H9 (cell line): Measurements from ENCODE around the gene NQO1. TPM values are rescaled to one million over a fixed set of nuclear protein-coding genes. Genes with fewer than 3 reads are reported as not detected.
A peak's percentile ranks its signal among the peaks of the same experiment; 100 is the strongest.

ENCODE experiments used
- DNase-seq: peaks from one replicate; pipeline ENCODE4 v3.0.0-alpha.2; 2017
- H2AFZ ChIP-seq: one replicate; pipeline ENCODE4 v1.6.1; 2013; ENCODE audit warnings: mild to moderate bottlenecking, low read length, control low read depth, moderate library complexity
- H2AK5ac ChIP-seq: 2 replicates; pipeline ENCODE4 v1.6.1; 2013; ENCODE audit warnings: low read length, control low read depth, mixed read lengths; ENCODE audit not compliant: insufficient read length
- H2BK120ac ChIP-seq: one replicate; pipeline ENCODE4 v1.6.1; 2013; ENCODE audit warnings: low read depth, mild to moderate bottlenecking, low read length, control low read depth, inconsistent platforms; ENCODE audit not compliant: poor library complexity, severe bottlenecking
- H2BK12ac ChIP-seq: 2 replicates; pipeline ENCODE4 v1.6.1; 2013; ENCODE audit warnings: low read length, control low read depth, mixed read lengths, low read depth; ENCODE audit not compliant: insufficient read length
- H2BK15ac ChIP-seq: 2 replicates; pipeline ENCODE4 v1.6.1; 2013; ENCODE audit warnings: low read depth, low read length, control low read depth
- H2BK20ac ChIP-seq: one replicate; pipeline ENCODE4 v1.6.1; 2013; ENCODE audit warnings: low read depth, mild to moderate bottlenecking, low read length, control low read depth, inconsistent platforms; ENCODE audit not compliant: poor library complexity, severe bottlenecking
- H2BK5ac ChIP-seq: 2 replicates; pipeline ENCODE4 v1.6.1; 2013; ENCODE audit warnings: low read length, control low read depth, mixed read lengths; ENCODE audit not compliant: insufficient read length
- H3K14ac ChIP-seq: 2 replicates; pipeline ENCODE4 v1.6.1; 2013; ENCODE audit warnings: low read length, control low read depth; ENCODE audit not compliant: insufficient read depth
- H3K18ac ChIP-seq: 2 replicates; pipeline ENCODE4 v1.6.1; 2013; ENCODE audit warnings: low read depth, mild to moderate bottlenecking, mixed read lengths, low read length, control low read depth; ENCODE audit not compliant: insufficient read length
- H3K23ac ChIP-seq: 2 replicates; pipeline ENCODE4 v1.6.1; 2013; ENCODE audit warnings: low read length, control low read depth, mixed read lengths, low read depth; ENCODE audit not compliant: insufficient read length
- H3K23me2 ChIP-seq: 2 replicates; pipeline ENCODE4 v1.6.1; 2013; ENCODE audit warnings: low read depth, mild to moderate bottlenecking, mixed read lengths, low read length, control low read depth; ENCODE audit not compliant: insufficient read length, poor library complexity, severe bottlenecking
- H3K27ac ChIP-seq: 2 replicates; pipeline ENCODE4 v1.5.1; 2013; ENCODE audit warnings: low read length, control low read depth, mixed read lengths, low read depth; ENCODE audit not compliant: insufficient read length
- H3K27me3 ChIP-seq: 2 replicates; pipeline ENCODE4 v1.6.1; 2013; ENCODE audit warnings: low read length, control low read depth, inconsistent platforms; ENCODE audit not compliant: insufficient read depth
- H3K4ac ChIP-seq: 2 replicates; pipeline ENCODE4 v1.6.1; 2013; ENCODE audit warnings: low read depth, mild to moderate bottlenecking, control low read depth, inconsistent platforms, low read length, moderate library complexity
- H3K4me1 ChIP-seq: 2 replicates; pipeline ENCODE4 v1.6.1; 2013; ENCODE audit warnings: low read length, control low read depth, inconsistent platforms; ENCODE audit not compliant: insufficient read depth
- H3K4me2 ChIP-seq: 2 replicates; pipeline ENCODE4 v1.6.1; 2013; ENCODE audit warnings: low read length, control low read depth, mixed read lengths; ENCODE audit not compliant: insufficient read length, insufficient read depth
- H3K56ac ChIP-seq: 2 replicates; pipeline ENCODE4 v1.6.1; 2013; ENCODE audit warnings: low read depth, mild to moderate bottlenecking, mixed read lengths, low read length, control low read depth; ENCODE audit not compliant: insufficient read length
- H3K79me1 ChIP-seq: 2 replicates; pipeline ENCODE4 v1.6.1; 2013; ENCODE audit warnings: low read depth, mild to moderate bottlenecking, moderate library complexity, low read length, control low read depth, inconsistent platforms; ENCODE audit not compliant: insufficient read depth, poor library complexity, severe bottlenecking
- H3K79me2 ChIP-seq: 2 replicates; pipeline ENCODE4 v1.6.1; 2013; ENCODE audit warnings: low read length, control low read depth, inconsistent platforms; ENCODE audit not compliant: insufficient read depth
- H3K9ac ChIP-seq: 2 replicates; pipeline ENCODE4 v1.6.1; 2013; ENCODE audit warnings: low read length, control low read depth, mixed read lengths; ENCODE audit not compliant: insufficient read length; ENCODE audit errors: extremely low read depth
- H3K9me3 ChIP-seq: one replicate; pipeline ENCODE4 v1.6.1; 2013; ENCODE audit warnings: low read depth, low read length, inconsistent platforms; ENCODE audit not compliant: control insufficient read depth
- H3T11ph ChIP-seq: one replicate; pipeline ENCODE4 v1.6.1; 2013; ENCODE audit warnings: mild to moderate bottlenecking, low read length, control low read depth, inconsistent platforms
- H4K20me1 ChIP-seq: one replicate; pipeline ENCODE4 v1.6.1; 2013; ENCODE audit not compliant: control insufficient read depth, insufficient read length, insufficient read depth
- H4K5ac ChIP-seq: 2 replicates; pipeline ENCODE4 v1.6.1; 2013; ENCODE audit warnings: low read depth, mild to moderate bottlenecking, mixed read lengths, low read length, control low read depth; ENCODE audit not compliant: insufficient read length
- H4K8ac ChIP-seq: replicated peaks from 2 replicates; pipeline ENCODE4 v1.6.1; 2013; ENCODE audit warnings: low read length, control low read depth, mixed read lengths, low read depth; ENCODE audit not compliant: insufficient read length
- H4K91ac ChIP-seq: 2 replicates; pipeline ENCODE4 v1.6.1; 2013; ENCODE audit warnings: low read depth, mild to moderate bottlenecking, moderate library complexity, mixed read lengths, low read length, control low read depth; ENCODE audit not compliant: insufficient read length
- H3K27ac Mint-ChIP-seq, 3 experiments: 2 replicates in 2 of 3; 3 replicates in 1 of 3; pipeline ENCODE4 v1.8.0; 2020 to 2021; ENCODE audit warnings: mixed read lengths in 3 of 3, mild to moderate bottlenecking in 1 of 3, moderate library complexity in 1 of 3
- H3K27me3 Mint-ChIP-seq: 2 replicates; pipeline ENCODE4 v1.8.0; 2021; ENCODE audit warnings: low read depth, mild to moderate bottlenecking, moderate library complexity, mixed read lengths
- H3K36me3 Mint-ChIP-seq, 3 experiments: 2 replicates in 2 of 3; 3 replicates in 1 of 3; pipeline ENCODE4 v1.8.0; 2020 to 2021; ENCODE audit warnings: low read depth in 3 of 3, mixed read lengths in 3 of 3; ENCODE audit not compliant: insufficient read depth in 1 of 3
- H3K4me1 Mint-ChIP-seq, 2 experiments: 2 replicates each; pipeline ENCODE4 v1.8.0; 2020; ENCODE audit warnings: mixed read lengths in 2 of 2
- H3K4me3 Mint-ChIP-seq, 2 experiments: 2 replicates in 1 of 2; 3 replicates in 1 of 2; pipeline ENCODE4 v1.8.0; 2020 to 2021; ENCODE audit warnings: mild to moderate bottlenecking in 2 of 2, mixed read lengths in 2 of 2, moderate library complexity in 1 of 2
- H3K9me3 Mint-ChIP-seq, 2 experiments: 2 replicates in 1 of 2; 3 replicates in 1 of 2; pipeline ENCODE4 v1.8.0; 2020; ENCODE audit warnings: mild to moderate bottlenecking in 2 of 2, mixed read lengths in 2 of 2, moderate library complexity in 1 of 2
- WGBS: extraction: QIAGEN DNeasy Blood & Tissue Kit; methylation state at CpG from one replicate; pipeline ENCODE4 v1.1.7; 2013; ENCODE audit warnings: missing lambda C conversion rate, low lambda C conversion rate, mixed read lengths; ENCODE audit not compliant: insufficient read length; ENCODE audit errors: extremely low coverage; 5-methylcytosine and 5-hydroxymethylcytosine counted together
- long read RNA-seq: library from polyadenylated mRNA; unstranded; transcript quantifications from one replicate; pipeline ENCODE4 v2.0.0, GENCODE V29; 2020
- total RNA-seq: library from RNA; stranded (reverse); gene quantifications from 2 replicates; pipeline ENCODE4 v1.2.1, GENCODE V29; 2021
- TF ChIP-seq, protein P1 (sequence below): fragments of 200-600 bp; sonication (generic); conservative IDR thresholded peaks from 3 replicates; pipeline ENCODE4 v1.8.0; 2021; ENCODE audit warnings: antibody characterized with exemption, mild to moderate bottlenecking

NQO1 gene
- 64.6 and 66.9 TPM in 2 replicates for total RNA-seq
- long read RNA-seq, transcript NQO1-201 (6 exons, 2,912 nt) = major isoform, 174 of 215 reads
- long read RNA-seq, transcript NQO1-202 (5 exons, 1,105 nt) = minor isoform, 17 of 215 reads
- long read RNA-seq, partial matches to known transcripts = 2 of 215 reads
- long read RNA-seq, other reads (novel, unspliced or antisense) = 16 of 215 reads

DNA sequence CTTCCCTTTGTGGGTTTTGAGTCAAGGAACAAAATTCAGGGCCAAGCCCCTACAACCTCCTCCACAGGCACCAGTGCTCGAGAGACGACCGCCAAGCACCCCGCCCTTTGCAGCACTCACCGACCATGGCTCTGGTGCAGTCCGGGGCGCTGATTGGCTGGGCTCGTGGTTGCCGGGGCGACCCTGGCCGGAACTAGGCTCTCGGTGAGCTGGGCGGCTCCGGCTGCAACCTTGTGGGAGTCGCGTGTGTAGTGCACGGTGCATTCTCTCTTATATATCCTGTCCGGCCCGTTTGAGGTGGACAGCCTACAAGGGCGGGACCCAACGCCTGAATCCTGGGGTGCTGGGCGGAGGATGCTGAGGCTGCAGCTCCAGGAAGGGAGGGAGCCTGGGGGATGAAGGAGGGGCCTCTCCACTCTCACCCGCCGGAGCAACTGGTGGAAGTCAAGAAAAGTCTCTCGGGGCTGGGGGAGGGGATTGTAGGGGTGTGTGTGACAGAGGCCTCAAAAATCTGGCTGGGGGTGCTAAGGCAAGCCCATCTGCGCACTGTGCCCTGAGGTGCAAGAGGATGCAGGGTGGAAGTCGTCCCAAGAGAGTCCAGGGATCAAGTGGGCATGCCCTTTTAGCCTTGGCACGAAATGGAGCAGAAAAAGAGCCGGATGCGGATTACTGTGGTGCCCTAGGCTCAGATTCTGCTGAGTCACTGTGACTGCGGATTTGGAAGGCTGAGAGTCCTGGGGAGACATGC, at the start of gene NQO1:
Gene NQO1, minus strand, starts transcription at position 248 of the 748 bp plus-strand sequence. Its CDS starts 121 bp downstream, at position 127.
- H3K27me3 ChIP-seq = no peaks in the 10 kb centered on the region
- H3K14ac ChIP-seq = peak within 1 kb of the TSS; percentile 92
- no peak within 1 kb of the TSS for H2AK5ac ChIP-seq
- no peak within 1 kb of the TSS for H3K23ac ChIP-seq
- H2BK12ac ChIP-seq = no peak within 1 kb of the TSS
- no peaks in the 10 kb centered on the region; a peak in 1 of 5 replicates for H3K9me3 Mint-ChIP-seq
- peaks cover 0 to 5% (median 5%) of the 10 kb centered on the region in 3 experiments; a peak in 3 of 7 replicates for H3K36me3 Mint-ChIP-seq
- H2BK120ac ChIP-seq = no peak within 1 kb of the TSS
- no peaks in the 10 kb centered on the region for H4K20me1 ChIP-seq
- TF ChIP-seq, protein P1, sequence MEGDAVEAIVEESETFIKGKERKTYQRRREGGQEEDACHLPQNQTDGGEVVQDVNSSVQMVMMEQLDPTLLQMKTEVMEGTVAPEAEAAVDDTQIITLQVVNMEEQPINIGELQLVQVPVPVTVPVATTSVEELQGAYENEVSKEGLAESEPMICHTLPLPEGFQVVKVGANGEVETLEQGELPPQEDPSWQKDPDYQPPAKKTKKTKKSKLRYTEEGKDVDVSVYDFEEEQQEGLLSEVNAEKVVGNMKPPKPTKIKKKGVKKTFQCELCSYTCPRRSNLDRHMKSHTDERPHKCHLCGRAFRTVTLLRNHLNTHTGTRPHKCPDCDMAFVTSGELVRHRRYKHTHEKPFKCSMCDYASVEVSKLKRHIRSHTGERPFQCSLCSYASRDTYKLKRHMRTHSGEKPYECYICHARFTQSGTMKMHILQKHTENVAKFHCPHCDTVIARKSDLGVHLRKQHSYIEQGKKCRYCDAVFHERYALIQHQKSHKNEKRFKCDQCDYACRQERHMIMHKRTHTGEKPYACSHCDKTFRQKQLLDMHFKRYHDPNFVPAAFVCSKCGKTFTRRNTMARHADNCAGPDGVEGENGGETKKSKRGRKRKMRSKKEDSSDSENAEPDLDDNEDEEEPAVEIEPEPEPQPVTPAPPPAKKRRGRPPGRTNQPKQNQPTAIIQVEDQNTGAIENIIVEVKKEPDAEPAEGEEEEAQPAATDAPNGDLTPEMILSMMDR = no peak
- H3K79me1 ChIP-seq = no peaks in the 10 kb centered on the region
- peaks cover 2% of the 10 kb centered on the region; the same call in 1 of the 2 replicates for H3K79me2 ChIP-seq
- H3K4me1 Mint-ChIP-seq = peaks cover 32 to 43% of the 10 kb centered on the region in 2 experiments
- peak; percentile 99 for DNase-seq
- peak within 1 kb of the TSS; percentile 90 for H3K9ac ChIP-seq
- no peak within 1 kb of the TSS for H2BK15ac ChIP-seq
- no CpG with 5 or more reads among the region's 31 CpGs for WGBS
- H3K4me1 ChIP-seq = no peaks in the 10 kb centered on the region; the same call in 1 of the 2 replicates
- H3K23me2 ChIP-seq = peaks cover 12% of the 10 kb centered on the region
- no peak within 1 kb of the TSS for H2BK20ac ChIP-seq
- peak within 1 kb of the TSS; percentile 92 to 100 (median 100) for H3K27ac Mint-ChIP-seq
- no peaks in the 10 kb centered on the region for H3K27me3 Mint-ChIP-seq
- no peak within 1 kb of the TSS for H4K91ac ChIP-seq
- peak within 1 kb of the TSS; percentile 86 for H3K27ac ChIP-seq
- H4K5ac ChIP-seq = peak within 1 kb of the TSS; percentile 13
- peak within 1 kb of the TSS; percentile 88 for H3K18ac ChIP-seq
- H4K8ac ChIP-seq = no peak within 1 kb of the TSS
- no peak within 1 kb of the TSS for H3T11ph ChIP-seq
- peak within 1 kb of the TSS; percentile 81 to 91 for H3K4me3 Mint-ChIP-seq
- H2AFZ ChIP-seq = no peak within 1 kb of the TSS
- peak within 1 kb of the TSS; percentile 78 for H3K4me2 ChIP-seq
- H3K4ac ChIP-seq = no peak within 1 kb of the TSS
- H2BK5ac ChIP-seq = peak within 1 kb of the TSS; percentile 54
- H3K9me3 ChIP-seq = no peaks in the 10 kb centered on the region
- H3K56ac ChIP-seq = peak within 1 kb of the TSS; percentile 9
